Activated CD8-positive, alpha-beta memory T cell treated with anti-CD3 and anti-CD28 coated beads for 48 hours (primary cell): Measurements from ENCODE around the gene TOPORS.
"Not testable (repeated sequence)": the region's sequence is repeated elsewhere in the genome, so short reads cannot be mapped to it uniquely, and the experiment has no call there.

ENCODE experiments used
- DNase-seq, 3 experiments: peaks; one replicate each; pipeline ENCODE4 v3.0.0-alpha.2; 2020; ENCODE audit warnings: low read depth in 2 of 3, low spot score in 2 of 3

TOPORS gene

GRCh38 chr9:32566770-32567169, 14.4 kb upstream of the TOPORS start:
- no peak for DNase-seq

GRCh38 chr9:32565967-32566366, 13.6 kb upstream of the TOPORS start:
- no peak for DNase-seq

DNA sequence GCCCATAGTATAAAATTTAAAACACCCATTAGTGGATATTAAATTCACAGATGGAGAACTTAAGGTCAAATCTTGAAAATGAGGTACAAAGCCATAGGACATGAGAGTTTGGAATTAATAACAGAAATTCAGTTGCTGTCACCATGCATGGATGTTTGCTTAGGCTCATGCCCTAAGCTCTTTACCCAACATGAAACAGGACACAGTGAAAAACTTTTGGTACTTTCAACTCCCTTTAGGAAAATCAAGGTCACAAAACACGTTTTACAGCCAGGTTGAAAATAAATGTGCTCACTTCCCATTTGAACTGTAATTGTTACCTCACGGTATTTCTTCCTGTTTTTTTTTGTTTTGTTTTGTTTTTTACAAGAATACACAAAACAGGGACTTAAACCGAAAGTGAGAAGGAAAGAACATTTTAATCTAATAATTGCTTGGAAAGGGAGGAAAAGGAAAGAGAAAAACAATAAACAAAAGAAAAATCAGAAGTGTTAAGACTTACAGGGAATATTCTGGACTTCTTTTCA, 6.1 kb upstream of the TOPORS start:
- no peak for DNase-seq

DNA sequence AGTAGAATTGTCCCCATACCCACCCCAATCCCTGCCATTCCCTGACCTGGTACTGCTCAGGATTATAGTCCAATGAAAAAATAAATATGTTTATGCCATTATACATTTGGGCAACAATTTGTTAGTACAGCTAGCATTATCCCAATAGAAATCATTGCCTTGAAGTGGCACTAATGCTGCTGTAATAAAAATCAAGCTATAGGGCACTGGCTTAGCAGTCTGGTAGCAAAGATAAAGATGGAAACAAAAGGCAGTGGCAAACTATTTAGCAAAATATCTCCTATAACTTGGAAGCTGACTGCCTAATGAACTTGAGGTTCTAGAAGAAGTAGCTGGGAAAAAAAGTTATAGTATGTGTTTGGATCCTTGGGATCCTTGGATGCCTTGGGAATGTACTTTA, 2.2 kb upstream of the TOPORS start:
- DNase-seq = no peak

DNA sequence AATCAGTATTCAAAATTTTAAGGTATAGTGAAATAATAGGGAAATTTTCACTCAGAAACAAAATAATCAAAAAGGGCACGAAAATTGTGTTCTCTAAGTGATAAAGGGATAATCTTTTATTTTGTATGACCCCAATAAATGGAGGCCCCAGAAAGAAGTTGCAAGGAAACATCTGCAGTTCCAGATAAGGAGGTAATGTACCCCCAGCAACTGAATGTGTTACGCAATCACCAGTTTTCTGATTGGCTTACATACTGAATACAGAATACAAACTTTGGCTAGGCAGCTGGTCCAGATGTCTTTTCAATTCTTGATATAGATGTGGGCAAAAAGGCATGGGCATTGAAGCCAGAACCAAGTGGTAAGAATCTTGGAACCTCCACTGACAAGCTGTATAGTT, 1.7 kb upstream of the TOPORS start:
- no peak for DNase-seq

- DNase-seq = peak in 2 of 3 experiments; percentile 11 to 38
Measured at GRCh38 chr9:32551276-32552051, 922 bp downstream of the TOPORS start.

DNA sequence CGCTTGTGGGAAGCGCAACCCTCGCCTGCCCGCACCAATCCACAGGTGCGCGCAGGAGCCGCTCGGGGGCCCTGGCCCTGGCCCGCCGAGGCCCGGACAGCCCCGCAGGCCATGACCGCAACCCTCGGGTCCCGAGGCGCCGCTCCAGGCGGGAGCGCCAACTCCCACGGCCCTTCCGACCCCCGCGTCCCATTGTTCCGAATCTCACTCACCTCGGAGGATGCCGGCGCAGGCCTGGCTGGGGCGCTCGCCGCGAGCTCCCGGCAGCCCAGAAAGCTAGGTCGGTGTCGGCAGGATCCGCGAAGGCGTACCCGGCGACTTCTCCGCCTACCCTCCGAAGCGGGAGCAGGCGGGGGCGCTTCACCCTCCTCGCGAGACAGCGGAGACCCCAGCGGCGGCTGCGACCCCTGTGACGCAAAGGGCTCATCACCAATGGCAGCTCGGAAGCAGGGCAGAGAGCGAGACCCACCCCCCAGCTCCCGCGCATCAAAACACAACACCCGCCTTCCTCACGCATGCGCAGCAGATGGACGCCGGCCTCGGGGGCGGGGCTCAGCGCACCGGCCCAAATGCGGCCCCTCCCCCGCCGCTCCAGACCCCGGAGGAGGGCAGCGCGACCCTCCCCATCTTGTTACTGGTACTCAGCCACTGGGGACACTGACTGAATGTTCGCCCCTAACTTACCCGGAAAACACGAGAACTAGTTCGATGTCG, 1.7 kb downstream of the TOPORS start:
- peak; percentile 79 to 85 (median 83) for DNase-seq

- DNase-seq = no peak
Measured at GRCh38 chr9:32550150-32550561, 2.2 kb downstream of the TOPORS start.

- not testable (repeated sequence) for DNase-seq
Measured at GRCh38 chr9:32548213-32548612, 4.2 kb downstream of the TOPORS start.

- no peak for DNase-seq
Measured at GRCh38 chr9:32545884-32546283, 6.5 kb downstream of the TOPORS start.

GRCh38 chr9:32543047-32543446, 9.3 kb downstream of the TOPORS start:
- no peak for DNase-seq

GRCh38 chr9:32533816-32534215, 18.6 kb downstream of the TOPORS start:
- no peak for DNase-seq

- DNase-seq = no peak
Measured at GRCh38 chr9:32533336-32533735, 19.1 kb downstream of the TOPORS start.

DNA sequence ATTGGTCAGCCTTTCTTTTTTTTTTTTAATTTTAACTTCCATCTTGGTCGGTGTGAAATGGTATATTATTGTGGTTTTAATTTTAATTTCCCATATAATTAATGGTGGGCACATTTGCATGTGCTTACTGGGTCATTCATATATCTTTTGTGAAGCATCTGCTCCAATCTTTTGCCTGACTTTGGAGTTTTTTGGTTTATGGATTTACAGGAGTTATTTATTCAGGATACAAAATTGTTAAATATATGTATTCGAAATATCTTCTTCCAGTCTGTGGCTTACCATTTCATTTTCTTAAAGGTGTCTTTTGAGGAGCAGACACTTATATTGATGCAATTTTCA, 25.7 kb downstream of the TOPORS start:
- DNase-seq = no peak

DNA sequence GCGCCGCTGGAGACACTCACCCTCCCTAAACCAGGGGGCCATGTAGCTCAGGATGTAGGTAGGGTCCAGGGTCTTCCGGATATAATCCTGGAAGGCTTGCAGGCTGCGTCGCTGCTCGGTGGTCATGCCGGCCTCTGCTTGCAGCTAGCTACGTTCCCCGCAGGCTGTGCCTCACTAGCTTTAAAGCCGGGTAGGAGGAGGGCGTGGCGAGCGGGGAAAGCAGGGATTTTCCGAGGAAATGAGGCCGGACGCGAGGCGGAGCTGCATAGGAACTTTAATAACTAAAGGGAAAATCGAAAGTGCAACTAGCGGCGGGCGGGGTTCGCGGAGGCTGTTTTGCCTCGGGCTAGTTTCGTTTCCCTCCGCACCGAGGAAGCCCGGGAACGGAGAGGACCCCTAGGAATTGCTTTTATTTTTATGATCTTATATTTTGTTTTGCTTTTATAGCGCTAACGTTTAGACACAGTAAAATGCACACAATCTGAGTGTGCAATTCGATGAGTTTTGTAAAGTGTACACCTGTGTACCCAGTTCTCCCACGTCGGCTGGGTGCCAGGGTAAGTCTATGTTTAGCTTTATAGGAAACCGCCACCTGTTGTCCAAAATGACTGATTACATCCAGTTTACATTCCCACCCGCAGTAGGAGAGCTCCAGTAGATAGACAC, 26.2 kb downstream of the TOPORS start, which contains the start of gene RIGI:
RIGI (minus strand) TSS at position 156 of the 666 bp plus-strand sequence; CDS start at position 126, 30 bp downstream.
- peak; percentile 34 to 55 (median 39) for DNase-seq

- DNase-seq = no peak
Measured at GRCh38 chr9:32525709-32526030, 26.7 kb downstream of the TOPORS start.

DNA sequence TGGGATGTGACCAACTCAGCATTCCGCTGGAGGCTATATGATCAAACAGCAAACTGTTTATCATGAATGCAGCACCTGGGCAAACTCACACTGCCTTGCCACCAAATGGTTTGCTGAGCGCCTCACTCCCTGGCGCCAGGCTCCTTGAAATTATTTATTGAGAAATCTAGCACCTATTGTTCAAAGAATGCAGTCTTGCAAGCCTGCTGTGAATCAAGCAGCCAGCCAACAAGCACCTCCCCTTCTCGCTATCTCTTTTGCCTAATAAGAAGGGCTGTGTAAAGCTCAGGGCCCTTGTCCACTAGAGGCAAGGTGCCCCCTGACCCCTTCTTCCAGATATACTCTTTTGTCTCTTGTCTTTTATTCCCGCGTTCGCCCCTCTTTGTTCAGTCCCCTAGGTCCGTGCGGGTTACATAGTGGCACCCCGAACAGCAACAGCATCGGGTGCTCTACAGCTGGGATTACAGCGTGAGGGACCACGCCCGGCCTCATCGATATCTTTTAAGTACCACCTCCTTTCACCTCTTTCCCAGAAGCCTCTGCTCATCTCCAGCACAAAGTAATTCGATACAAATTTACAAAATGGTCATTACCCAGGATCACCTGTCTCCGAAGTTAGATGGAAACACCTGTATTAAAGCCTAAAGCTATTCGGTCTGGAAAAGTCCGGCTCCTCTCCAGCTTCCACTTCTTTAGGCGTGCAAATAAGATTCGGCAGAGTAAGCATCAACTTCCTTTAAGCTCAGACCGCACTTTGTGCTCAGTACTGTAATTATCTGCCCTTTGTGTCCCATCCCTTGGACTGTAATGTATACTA, 27.3 kb downstream of the TOPORS start:
- DNase-seq = no peak

DNA sequence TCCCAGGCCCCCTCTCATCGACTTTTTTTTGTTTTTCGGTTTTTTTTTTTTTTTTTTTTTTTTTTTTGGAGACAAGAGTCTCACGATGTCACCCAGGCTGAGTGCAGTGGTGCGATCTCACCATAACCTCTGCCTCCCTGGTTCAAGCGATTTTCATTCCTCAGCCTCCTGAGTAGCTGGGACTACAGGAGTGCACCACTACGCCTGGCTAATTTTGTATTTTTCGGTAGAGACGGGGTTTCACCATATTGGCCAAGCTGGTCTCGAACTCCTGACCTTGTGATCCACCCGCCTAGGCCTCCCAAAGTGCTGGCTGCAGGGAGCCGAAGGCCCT, 27.9 kb downstream of the TOPORS start:
- not testable (repeated sequence) for DNase-seq

GRCh38 chr9:32523910-32524309, 28.5 kb downstream of the TOPORS start:
- DNase-seq = no peak

DNA sequence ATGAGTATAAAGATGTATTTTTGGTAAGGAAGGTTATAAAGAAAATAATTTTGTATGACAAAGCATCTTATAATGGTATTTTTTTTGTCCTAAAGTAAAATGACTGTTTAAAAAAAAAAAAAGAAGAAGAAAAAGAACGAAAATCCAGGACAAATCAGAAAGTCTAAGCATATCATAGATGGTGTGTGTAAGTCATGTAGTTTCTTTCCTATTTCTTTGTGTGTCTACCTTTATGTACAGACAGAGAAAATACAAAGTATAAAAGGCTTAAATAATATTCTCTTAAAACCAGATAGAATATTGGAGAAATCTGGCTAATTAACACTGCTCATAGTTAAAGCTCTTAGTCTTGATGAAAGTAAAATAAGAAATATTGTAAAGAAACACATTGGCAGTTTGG, 34.1 kb downstream of the TOPORS start:
- DNase-seq = no peak

- DNase-seq = no peak
Measured at GRCh38 chr9:32516241-32516640, 36.1 kb downstream of the TOPORS start.
